Colonic mucosa (tissue), 4 donors: Measurements from ENCODE around the gene SORCS3. TPM values are rescaled to one million over a fixed set of nuclear protein-coding genes. Genes with fewer than 3 reads are reported as not detected.

Experiments
- DNase-seq: peaks from one replicate; pipeline ENCODE4 v3.0.0-alpha.2; 2020
- H3K27ac ChIP-seq: fragments of 200-600 bp; one replicate; pipeline ENCODE4 v1.8.0; 2021
- H3K27me3 ChIP-seq: fragments of 200-600 bp; one replicate; pipeline ENCODE4 v1.8.0; 2021
- H3K36me3 ChIP-seq: fragments of 200-600 bp; one replicate; pipeline ENCODE4 v1.8.0; 2021
- H3K4me1 ChIP-seq: fragments of 200-600 bp; one replicate; pipeline ENCODE4 v1.8.0; 2021; ENCODE audit warnings: mild to moderate bottlenecking
- H3K4me3 ChIP-seq: fragments of 200-600 bp; one replicate; pipeline ENCODE4 v1.8.0; 2021
- H3K9ac ChIP-seq, 2 donors: one replicate each; pipeline ENCODE4 v1.7.0; 2013; ENCODE audit warnings: control low read depth in 2 of 2, low read depth in 2 of 2, low read length in 2 of 2
- H3K9me3 ChIP-seq: fragments of 200-600 bp; one replicate; pipeline ENCODE4 v1.8.0; 2021
- intact Hi-C: fragments of 100-400 bp; cut with DNase I; formaldehyde crosslinking; loops from one replicate; pipeline ENCODE4 v1.14.1; 2022
- total RNA-seq, 2 donors: library from RNA; stranded (reverse); fragmentation: NEBNext Ultra II Directional in 1 of 2; extraction: Animal tissue kit (Norgen Biotek cat#: 25700) in 1 of 2; gene quantifications; one replicate each; pipeline ENCODE4 v1.2.1, GENCODE V29; 2021
- TF ChIP-seq, protein P1 (sequence below): fragments of 200-600 bp; IDR thresholded peaks from one replicate; pipeline ENCODE4 v1.8.0; 2022; ENCODE audit warnings: antibody characterized with exemption, mild to moderate bottlenecking
- donor health status: healthy.
- donor health status: DM: no; HTN: no; CAD: no.
- donor health status: DM: no; HTN: no; CAD: no.

SORCS3 gene
- total RNA-seq, 2 donors from 2014 or later, result 0.08 TPM; not detected in 1

DNA sequence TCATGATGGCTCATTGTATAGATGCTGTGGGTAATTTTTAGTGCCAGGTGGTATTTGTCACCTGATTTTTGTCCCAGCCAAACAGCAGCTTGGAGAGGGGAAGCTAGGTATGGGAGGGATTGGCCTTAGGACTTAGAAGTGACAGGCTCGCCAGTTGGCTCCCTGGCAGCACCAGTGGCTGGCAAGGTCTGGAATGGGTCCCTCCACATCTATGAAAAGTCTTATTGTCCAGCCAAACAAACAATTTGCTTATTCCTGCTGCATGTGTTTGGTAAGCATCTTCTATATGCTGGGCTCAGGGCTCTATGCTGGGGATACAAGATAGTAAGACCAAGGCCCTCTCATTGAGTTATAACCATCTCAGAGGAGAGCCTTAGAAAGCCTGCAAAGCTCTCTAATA is 42.5 kb downstream of the SORCS3 start:
- H3K27me3 ChIP-seq, result no peaks in the 10 kb centered on the region
- TF ChIP-seq, protein P1, sequence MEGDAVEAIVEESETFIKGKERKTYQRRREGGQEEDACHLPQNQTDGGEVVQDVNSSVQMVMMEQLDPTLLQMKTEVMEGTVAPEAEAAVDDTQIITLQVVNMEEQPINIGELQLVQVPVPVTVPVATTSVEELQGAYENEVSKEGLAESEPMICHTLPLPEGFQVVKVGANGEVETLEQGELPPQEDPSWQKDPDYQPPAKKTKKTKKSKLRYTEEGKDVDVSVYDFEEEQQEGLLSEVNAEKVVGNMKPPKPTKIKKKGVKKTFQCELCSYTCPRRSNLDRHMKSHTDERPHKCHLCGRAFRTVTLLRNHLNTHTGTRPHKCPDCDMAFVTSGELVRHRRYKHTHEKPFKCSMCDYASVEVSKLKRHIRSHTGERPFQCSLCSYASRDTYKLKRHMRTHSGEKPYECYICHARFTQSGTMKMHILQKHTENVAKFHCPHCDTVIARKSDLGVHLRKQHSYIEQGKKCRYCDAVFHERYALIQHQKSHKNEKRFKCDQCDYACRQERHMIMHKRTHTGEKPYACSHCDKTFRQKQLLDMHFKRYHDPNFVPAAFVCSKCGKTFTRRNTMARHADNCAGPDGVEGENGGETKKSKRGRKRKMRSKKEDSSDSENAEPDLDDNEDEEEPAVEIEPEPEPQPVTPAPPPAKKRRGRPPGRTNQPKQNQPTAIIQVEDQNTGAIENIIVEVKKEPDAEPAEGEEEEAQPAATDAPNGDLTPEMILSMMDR, result no peak
- H3K36me3 ChIP-seq, result no peaks in the 10 kb centered on the region
- H3K4me1 ChIP-seq, result no peaks in the 10 kb centered on the region
- intact Hi-C loops, result no loop called here
- DNase-seq, result no peak
- H3K9ac ChIP-seq, result no peak overlapping the region
- no peak overlapping the region for H3K4me3 ChIP-seq
- H3K27ac ChIP-seq, result no peak overlapping the region
- no peaks in the 10 kb centered on the region for H3K9me3 ChIP-seq

DNA sequence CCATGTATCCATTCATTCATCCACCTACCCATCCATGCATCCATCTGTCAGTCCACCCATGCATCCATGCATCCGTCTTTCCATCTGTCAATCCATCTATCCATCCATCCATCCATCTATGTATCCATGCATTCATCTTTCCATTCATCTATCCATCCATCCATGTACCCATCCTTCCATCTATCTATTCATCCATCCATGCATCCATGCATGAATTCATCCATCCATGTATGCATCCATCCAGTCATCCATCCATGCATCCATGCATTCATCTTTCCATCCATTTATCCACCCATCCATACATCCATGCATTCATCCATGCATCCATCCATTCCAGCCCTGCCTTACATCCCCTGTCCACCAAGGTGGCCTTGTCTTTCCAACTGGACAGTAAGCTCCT is 45.7 kb downstream of the SORCS3 start:
- Histone ChIP-seq H3K36me3 (no peaks in the 10 kb centered on the region), H3K4me1 (no peaks in the 10 kb centered on the region), H3K9ac (no peak overlapping the region), H3K4me3 (no peak overlapping the region), H3K27me3 (no peaks in the 10 kb centered on the region), H3K27ac (no peak overlapping the region), H3K9me3 (no peaks in the 10 kb centered on the region)
- TF ChIP-seq, protein P1, result no peak
- intact Hi-C loops, result no loop called here
- no peak for DNase-seq

DNA sequence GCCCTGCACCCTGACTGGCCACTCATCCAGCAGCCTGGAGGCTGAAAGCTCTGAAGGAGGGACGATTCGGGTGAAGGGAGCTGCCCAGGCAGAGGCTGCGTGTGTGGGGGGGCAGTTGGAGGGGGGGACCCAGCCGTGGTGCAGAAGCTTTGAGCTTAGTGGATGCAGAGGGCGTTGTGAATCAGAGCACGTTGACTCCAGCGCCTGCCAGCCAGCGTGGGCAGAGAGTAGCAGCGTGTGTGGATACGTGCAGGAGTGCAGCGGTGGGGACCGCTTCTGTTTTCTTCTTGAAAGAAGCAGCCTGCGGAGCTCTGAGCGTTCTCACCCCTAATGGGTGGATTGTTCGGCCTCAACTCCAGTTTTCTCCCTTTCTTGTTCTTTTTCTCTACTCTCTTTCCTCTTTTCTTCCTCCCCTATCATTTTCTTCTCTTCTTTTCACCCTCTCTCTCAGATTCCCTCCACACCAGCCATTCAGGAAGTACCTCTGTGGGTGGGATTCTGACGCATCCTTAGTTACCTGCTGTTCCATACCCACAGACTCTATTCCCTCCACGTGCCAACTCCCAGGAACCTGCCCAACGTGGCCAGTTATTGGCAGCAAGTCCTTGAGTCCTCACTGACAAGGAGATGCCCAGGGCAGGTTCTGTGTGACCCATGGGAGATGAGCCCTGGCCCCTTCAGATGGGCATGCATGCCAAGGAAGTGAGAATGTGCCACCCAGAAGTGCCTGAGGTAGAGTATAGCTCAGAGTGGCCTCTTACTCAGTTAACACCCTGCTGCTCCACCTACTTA is 47.4 kb downstream of the SORCS3 start:
- Histone ChIP-seq H3K4me1 (no peaks in the 10 kb centered on the region), H3K36me3 (no peaks in the 10 kb centered on the region), H3K9me3 (no peaks in the 10 kb centered on the region), H3K27ac (no peak overlapping the region), H3K9ac (no peak overlapping the region), H3K27me3 (no peaks in the 10 kb centered on the region), H3K4me3 (no peak overlapping the region)
- TF ChIP-seq, protein P1, result no peak
- intact Hi-C loops, result no loop called here
- no peak for DNase-seq

DNA sequence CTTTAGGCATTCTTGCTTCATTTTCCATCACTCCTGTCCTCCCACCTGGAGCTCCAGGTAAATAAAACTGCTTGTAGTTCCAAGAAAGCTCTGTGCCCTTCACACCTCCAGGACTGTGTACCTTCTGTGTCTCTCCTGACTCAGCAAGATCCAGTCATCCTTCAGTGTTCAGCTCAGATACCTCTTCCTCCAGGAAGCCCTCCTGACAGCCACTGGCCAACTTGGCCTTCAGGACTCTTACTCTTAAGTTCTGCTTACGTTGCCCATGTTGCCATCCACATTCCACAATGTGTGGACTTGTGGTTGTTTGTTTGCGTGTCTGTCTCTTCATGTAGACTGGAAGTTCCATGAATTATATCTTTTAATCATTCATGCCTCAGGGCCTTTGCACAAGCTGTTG is 48.0 kb downstream of the SORCS3 start:
- TF ChIP-seq, protein P1, result no peak
- no peak overlapping the region for H3K9ac ChIP-seq
- intact Hi-C loops, result no loop called here
- no peak for DNase-seq
- H3K4me3 ChIP-seq, result no peak overlapping the region
- no peak overlapping the region for H3K27ac ChIP-seq
- H3K36me3 ChIP-seq, result no peaks in the 10 kb centered on the region
- H3K9me3 ChIP-seq, result no peaks in the 10 kb centered on the region
- H3K27me3 ChIP-seq, result no peaks in the 10 kb centered on the region
- no peaks in the 10 kb centered on the region for H3K4me1 ChIP-seq

DNA sequence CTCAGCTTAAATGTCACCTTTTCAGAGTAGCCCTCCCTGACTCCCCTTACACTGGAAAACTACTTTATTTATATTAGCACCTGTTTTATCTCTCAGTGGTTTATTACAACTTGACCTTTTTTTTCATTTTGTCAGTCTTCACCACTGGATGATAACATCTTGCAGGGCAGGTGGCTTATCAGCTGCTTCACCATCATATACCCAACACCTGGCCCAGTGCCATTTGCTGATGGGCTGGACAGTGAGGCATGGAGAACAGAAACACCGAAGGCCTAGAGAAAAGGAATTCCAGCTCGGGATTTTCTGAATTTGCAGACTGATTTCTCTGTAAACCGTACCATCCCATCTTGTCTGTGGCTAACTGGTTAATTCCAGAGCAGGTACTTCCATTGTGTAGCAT is 48.5 kb downstream of the SORCS3 start:
- H3K9me3 ChIP-seq, result no peaks in the 10 kb centered on the region
- no peak for DNase-seq
- intact Hi-C loops, result no loop called here
- TF ChIP-seq, protein P1, result no peak
- no peaks in the 10 kb centered on the region for H3K36me3 ChIP-seq
- H3K27ac ChIP-seq, result no peak overlapping the region
- H3K27me3 ChIP-seq, result no peaks in the 10 kb centered on the region
- H3K9ac ChIP-seq, result no peak overlapping the region
- H3K4me1 ChIP-seq, result no peaks in the 10 kb centered on the region
- no peak overlapping the region for H3K4me3 ChIP-seq
